GM21381 (cell line): ENCODE data around the gene GPR152.
A peak's percentile ranks its signal among the peaks of the same experiment; 100 is the strongest.
"Not testable (repeated sequence)": the region's sequence is repeated elsewhere in the genome, so short reads cannot be mapped to it uniquely, and the experiment has no call there.

ENCODE experiments used
- ATAC-seq: cut with Tn5 transposase; IDR thresholded peaks from one replicate; pipeline ENCODE4 v1.9.1; 2021; ENCODE audit warnings: mild to moderate bottlenecking, moderate library complexity; ENCODE audit not compliant: unreplicated experiment

GPR152 gene

DNA sequence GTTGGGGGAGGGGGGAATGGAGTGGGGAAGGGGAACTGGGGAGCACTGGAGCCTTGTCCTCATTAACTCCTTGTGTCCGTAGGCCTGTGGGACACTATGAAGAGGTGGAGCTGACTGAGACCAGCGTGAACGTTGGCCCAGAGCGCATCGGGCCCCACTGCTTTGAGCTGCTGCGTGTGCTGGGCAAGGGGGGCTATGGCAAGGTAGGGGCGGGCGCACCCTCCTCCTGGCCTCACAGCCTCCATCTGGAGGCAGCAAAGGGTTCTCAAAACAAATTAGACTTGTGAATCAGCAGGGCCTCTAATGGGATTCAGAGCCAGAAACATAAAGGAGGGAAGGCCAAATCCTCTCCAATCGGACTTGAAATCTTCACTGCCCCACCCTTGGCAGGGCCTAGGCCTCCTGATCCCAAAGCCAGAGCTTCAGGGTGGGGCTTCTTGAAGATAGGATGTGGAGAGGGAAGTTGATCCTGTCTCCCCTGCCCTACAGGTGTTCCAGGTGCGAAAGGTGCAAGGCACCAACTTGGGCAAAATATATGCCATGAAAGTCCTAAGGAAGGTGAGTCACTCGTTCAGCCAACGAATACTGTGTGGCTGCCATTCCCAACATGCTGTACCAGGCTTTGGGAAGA lies 23.4 kb downstream of the GPR152 start:
- ATAC-seq, result no peak

DNA sequence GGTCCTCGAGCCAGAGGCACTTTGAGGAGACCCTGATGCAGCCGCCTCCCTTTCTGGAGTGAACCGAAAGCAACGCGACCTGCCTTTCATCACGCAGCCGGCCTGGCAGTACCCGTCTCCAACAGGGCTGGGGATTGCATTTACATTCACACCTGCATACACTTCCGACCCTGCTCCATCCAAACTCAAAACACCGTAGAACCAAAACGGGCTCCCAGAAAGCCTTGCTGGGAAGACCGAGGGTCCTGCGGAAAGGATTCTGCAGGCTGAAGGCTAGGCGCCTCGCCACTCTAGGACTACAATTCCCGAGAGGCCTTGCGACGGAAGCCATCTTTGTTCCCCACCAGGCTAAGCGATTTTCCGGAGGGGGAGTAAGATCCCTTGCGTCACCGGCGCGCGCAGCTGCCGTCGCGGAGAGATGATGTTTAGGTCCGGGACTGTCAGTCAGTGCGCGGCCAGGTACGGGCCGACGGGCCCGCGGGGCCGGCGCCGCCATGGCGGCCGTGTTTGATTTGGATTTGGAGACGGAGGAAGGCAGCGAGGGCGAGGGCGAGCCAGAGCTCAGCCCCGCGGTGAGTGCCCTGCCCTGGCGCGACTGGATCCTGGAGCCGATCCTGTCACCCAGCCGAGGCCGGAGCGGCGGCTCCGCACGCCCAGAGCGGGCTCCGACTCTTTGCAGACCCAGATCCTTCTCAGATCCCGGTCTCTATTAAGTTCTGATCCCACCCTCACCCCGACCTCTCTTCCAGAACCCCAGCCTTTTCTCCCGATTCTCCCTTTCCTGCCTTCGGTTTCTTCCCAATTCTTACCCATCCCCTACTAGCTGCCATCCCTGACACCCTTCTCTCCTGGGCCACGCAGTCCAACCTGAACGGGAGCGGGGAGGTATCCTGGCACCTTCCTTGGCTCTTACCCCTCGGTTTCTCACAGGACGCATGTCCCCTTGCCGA lies 24.2 kb downstream of the GPR152 start, which contains the start of gene RPS6KB2:
Gene RPS6KB2, plus strand, starts transcription at position 443 of the 950 bp plus-strand sequence. Its CDS starts 52 bp downstream, at position 495.
- ATAC-seq, result peak; percentile 83

DNA sequence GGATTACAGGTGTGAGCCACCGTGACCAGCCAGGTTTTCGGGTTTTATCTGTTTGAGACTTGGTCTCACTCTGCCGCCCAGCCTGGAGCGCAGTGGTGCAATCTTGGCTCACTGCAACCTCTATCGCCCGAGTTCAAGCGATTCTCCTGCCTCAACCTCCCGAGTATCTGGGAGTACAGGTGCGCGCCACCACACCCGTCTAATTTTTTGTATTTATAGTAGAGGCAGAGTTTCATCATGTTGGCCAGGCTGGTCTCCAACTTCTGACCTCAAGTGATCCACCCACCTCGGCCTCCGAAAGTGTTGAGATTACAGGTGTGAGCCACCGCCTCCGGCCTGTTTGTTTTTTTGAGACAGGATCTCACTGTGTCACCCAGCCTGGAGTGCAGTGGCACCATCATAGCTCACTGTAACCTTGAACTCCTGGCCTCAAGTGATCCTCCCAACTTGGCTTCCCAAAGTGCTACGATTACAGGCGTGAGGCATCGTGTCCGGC lies 25.1 kb downstream of the GPR152 start:
- not testable (repeated sequence) for ATAC-seq

DNA sequence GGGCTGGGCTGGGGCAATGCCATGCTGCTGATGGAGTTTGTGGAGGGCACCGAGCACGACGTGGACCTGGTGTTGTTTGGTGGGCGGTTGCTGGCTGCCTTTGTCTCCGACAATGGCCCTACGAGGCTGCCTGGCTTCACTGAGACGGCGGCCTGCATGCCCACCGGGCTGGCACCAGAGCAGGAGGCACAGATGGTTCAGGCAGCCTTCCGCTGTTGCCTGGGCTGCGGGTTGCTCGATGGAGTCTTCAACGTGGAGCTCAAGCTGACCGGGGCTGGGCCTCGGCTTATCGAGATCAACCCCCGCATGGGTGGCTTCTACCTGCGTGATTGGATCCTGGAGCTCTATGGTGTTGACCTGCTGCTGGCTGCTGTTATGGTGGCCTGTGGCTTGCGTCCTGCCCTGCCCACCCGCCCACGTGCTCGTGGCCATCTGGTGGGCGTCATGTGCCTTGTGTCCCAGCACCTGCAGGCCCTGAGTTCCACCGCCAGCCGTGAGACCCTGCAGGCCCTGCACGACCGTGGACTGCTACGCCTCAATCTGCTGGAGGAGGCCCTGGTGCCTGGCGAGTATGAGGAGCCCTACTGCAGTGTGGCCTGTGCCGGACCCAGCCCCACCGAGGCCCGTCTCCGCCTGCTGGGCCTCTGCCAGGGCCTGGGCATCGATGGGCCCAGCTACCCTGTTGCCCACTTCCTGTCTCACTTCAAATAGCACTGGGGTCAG lies 28.5 kb downstream of the GPR152 start:
- no peak for ATAC-seq

DNA sequence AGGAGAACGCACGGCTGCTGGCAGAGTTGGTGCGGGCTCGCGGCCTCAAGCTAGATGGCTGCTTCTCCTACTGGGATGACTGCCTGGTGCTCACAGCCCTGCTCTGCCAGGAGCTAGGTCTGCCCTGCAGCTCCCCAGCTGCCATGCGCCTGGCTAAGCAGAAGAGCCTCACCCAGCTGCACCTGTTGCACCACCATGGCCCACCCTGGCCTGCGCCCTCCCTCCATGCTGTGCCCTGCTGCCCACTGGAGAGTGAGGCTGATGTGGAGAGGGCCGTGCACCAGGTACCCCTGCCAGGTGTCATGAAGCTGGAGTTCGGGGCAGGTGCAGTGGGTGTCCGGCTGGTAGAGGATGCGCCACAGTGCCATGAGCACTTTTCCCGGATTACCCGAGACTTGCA lies 29.1 kb downstream of the GPR152 start:
- ATAC-seq, result no peak

DNA sequence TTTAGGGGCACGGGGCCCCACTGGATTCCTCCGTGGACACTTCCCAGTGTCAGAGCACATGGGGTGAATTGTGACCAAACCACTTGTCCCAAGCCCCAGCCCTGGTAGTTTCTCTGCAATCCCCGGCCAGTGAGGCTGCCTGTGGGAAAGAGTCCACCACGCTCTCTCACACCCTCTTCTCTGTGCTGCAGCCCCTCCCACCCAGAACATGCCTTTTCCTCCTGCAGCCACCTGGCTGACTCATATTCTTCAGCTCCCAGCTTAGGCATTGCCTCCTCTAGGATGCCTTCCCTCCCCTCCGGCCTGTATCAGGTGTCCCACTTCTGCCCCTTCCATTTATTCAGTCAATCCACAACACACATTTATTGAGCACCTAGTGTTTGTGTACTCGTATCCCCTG lies 29.6 kb downstream of the GPR152 start:
- no peak for ATAC-seq

DNA sequence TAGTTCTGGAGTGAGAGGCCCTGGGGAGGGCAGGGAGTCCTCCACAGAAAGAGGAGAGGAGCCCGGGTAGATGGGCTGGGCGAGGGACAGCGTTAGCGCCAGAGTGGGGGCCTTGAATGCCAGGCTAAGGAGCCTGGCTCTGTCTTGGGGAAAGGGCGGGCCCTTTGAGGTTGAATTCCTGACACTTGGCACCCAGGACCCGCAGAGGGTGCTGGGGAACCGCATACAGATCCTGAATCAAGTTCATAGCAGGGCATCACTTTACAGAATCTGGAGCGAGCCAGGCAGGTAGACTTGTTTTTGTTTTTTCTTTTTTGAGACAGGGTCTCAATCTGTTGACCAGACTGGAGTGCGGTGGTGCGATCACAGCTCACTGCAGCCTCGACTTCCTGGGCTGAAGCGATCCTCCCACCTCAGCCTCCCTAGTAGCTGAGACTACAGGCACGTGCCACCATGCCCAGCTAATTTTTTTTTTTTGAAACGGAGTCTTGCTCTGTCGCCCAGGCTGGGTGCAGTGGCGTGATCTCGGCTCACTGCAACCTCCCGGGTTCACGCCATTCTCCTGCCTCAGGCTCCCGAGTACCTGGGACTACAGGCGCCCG lies 31.0 kb downstream of the GPR152 start:
- ATAC-seq, result no peak

DNA sequence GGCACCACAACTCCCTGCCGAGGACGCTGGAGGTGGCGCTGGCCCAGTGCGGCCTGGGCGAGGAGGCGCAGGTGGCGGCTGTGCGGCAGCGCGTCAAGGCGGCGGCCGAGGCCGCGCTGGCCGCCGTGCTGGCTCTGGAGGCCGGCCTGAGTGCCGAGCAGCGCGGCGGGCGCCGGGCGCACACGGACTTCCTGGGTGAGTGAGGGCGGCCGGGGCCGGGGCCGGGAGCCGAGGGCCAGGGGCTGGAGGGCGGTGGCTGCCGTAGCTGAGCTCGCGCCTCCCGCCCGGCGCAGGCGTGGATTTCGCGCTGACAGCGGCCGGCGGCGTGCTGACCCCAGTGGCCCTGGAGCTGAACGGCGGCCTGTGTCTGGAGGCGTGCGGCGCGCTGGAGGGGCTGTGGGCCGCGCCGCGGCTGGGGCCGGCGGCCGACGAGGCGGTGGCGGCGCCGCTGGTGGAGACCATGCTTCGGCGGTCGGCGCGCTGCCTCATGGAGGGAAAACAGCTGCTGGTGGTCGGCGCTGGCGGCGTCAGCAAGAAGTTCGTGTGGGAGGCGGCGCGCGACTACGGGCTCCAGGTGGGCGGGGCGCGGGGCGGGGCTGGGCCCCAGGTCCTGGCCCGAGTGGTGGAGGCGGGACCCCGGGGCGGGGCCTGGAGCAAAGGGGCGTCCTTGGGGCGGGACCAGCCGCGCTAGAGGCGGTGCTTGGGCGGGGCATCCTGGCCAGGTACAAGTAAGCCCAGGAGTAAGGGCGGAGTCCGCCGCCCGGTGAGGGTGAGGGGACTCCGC lies 31.7 kb downstream of the GPR152 start:
- peak; percentile 79 for ATAC-seq

DNA sequence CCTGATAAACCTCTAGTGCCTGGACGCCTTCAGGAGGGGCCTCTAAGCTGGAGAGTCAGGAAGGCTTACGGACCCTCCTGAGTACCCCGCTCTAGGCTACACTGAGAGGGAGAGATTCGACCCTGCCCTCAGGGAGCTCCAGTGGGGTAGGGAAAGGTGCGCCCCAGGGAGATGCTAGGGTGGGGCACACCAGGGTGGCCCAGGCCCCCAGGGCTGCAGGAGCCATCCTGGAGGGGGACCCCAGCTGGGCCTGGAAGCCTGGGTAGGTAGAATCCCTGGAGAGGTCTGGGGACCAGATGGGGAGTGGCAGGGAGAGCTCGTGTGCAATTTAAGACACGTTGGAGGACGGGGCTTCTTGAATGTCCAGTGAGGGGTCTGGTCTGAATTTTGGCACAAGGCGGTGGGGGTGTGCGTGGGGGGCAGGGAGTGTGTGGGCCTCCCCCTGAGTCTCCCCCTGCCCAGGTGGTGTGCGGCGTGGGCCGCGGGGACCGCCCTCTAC lies 32.3 kb downstream of the GPR152 start:
- no peak for ATAC-seq

DNA sequence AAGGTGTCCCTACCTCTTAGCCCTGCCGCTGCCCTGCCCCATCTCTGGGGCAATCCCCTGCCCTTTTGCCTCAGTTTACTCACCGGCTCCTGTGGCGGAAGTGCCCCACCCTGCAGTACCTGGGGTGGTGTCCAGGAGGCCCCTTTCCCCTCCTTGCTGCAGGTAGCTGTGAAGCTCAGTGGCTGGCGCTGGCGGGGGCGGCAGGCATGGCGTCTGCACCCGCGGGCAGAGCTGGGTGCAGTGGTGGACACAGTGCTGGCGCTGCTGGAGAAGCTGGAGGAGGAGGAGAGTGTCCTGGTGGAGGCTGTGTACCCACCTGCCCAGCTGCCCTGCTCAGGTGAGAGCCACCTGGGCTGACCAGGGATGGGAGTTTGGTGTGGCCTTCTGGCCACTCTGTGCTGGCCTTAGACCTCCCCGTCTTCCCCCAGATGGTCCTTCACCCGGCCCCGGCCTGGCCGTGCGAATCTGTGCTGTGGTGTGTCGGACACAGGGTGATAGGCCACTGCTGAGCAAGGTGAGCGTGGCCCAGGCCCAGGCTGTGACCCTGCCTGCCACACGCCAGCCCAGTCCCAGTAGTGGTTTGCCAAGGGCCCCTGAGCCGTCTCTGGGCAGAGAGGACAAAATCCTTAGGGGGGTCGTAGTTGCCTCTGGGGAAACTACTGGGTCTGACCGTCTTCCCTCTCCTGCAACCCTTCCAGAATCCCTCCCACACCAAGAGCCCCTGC lies 33.0 kb downstream of the GPR152 start:
- ATAC-seq, result no peak

DNA sequence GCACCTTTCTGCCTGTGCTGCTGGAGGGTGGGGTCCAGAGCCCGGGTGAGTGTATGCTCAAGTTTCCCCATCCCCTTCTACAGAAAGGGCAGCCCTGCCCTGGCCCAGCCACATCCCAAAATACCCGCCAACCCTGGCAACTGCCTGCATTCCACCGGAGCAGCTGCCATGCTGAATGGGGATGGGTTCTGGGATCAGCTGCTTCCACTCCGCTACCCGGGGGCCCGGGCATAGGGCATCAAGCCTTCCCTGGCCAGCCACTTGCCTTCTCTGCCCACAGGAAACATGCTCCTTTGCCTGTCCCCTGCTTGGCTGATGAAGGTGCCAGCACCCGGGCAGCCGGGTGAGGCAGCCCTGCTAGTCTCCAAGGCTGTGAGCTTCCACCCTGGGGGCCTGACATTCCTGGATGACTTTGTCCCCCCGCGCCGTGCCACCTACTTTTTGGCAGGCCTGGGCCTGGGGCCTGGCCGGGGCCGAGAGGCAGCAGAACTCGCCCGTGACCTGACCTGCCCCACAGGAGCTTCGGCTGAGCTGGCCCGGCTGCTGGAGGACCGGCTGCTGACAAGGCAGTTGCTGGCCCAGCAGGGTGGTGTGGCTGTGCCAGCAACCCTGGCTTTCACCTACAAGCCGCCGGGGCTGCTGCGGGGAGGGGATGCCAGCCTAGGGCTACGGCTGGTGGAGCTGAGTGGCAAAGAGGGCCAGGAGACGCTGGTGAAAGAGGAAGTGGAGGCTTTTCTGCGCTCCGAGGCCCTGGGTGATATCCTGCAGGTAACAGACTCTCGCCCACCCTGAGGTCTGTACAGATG lies 33.9 kb downstream of the GPR152 start:
- no peak for ATAC-seq

DNA sequence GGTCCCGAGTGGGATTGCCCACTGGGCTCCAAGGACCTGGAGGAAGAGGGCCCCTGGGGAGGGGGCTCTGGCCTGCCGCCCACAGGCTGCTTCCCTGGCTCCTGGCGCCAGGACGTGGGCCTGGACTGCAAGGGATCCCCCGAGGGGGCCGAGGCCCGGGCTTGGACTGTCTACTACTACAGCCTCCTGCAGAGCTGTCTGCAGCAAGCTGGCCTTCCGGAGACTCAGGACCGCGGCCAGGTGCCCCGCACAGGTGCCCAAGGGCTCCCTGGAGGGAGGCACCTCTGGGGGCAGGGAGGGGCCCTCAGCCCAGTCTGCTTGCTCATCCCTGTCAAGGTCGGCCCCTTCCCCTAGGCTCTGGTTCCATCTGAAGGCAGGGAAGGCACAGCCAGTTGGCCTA lies 35.1 kb downstream of the GPR152 start:
- ATAC-seq, result no peak

DNA sequence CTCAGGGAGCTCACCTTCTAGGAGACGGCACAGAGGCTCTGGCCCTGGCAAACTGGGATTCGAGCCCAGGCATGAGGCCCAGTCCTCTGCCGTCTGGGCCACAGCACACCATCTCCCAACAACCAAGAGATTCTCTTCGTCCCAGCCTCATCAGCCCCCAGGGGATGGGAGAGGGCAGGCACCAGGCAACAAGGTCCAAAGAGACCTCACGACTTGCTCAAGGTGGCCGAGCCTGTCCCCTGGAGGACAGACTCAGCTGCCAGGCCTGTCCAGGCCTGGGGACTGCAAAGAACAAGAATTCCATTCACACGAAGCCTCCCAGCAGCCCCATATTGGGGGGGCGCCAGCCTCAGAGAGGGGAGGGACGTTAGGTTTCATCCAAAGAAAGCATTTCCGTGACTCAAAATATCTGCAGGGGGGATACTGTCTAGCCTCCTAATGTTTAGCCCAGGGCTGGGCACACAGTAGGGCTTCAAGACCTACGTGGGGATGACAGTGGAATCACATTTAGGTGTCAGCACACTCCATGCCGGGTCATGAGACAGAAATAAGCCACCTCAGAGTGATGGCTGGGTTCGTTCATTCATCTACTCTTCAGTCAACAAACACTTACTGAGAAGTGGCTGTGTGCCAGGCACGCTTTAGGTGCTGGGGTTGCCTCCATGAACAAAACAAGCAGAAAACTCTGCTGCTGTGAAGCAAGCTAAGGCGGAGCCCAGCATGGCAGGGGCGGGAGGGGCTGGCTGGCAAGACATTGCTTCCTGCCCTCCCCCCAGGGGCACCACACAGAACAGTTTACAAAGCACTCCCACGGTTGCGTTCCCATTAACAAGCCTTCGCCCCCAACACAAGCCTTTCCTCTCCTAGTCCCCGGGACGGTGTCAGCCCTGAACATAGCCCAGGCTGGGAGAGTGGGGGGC lies 35.9 kb downstream of the GPR152 start:
- ATAC-seq, result no peak

DNA sequence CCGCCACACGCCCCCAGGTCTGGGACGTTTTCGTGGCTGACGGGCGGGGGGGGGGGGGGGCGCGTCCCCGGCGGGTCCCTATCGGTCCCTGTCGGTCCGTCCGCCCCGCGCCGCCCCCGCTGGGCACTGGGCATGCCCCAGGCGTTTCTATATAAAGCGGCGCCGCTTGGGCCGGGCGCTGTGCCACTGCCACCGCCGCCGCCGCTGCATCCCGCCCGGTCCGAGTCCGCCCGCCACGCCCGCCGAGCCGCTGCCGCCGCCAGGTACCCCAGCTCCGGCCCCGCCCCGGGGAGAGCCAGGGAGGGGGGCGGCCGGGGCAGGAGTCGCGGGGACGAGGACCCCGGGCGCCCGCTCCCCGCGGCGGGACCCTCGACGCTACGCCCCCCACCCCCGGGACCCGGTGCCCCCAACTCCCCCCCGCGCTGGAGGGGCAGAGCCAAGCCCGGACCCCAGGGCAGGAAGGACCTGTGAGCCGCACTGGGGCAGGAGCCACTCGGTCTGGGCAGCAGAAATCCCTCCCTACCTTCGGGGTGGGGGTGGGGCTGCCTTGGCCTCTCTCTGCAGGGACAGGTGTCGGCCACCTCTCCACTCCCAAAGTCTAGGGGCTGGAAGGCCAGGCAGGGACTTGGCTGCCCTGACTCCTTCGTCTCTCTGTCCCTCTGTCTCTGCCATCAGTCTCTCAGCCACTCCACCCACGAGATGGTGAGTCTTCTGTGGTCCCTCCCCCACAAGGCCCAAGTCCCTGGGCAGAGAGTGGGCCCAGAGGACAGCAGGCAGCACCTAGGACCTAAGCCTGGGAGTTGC lies 36.8 kb downstream of the GPR152 start, which contains the start of gene CARNS1:
Gene CARNS1, plus strand, starts transcription at position 178 of the 804 bp plus-strand sequence. Its CDS starts 522 bp downstream, at position 700.
- no peak for ATAC-seq

DNA sequence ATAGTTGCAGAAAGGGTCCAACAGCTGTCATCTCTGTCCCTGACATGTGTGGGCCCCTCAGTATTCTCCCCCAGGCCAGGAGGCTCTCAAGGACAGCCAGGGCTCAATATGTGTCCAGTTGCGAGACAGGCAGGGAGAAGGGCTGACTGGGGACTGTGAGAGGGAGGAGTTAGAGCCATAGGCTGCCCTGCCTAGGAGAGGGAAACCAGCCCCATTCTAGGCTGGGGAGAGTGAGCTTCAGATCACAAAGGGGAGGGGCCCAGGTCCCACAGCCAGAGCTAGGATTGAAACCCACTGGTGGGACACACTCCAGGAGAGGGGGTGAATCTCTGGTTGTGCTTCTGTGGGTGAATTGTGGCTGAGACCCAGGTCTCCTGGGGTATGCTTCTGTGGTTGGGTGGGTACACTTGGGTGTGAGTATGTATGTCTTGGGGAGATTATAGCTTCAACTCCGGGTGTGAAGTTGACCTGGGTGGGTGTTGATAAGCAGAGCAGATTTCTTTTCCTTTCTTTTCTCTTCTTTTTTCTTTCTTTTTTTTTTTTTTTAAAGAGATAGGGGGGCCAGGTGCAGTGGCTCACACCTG lies 39.2 kb downstream of the GPR152 start:
- no peak for ATAC-seq
